ENCODE data around the gene ENDOD1.
"Not testable (repeated sequence)": the region's sequence is repeated elsewhere in the genome, so short reads cannot be mapped to it uniquely, and the experiment has no call there.

Gene ENDOD1, protein sequence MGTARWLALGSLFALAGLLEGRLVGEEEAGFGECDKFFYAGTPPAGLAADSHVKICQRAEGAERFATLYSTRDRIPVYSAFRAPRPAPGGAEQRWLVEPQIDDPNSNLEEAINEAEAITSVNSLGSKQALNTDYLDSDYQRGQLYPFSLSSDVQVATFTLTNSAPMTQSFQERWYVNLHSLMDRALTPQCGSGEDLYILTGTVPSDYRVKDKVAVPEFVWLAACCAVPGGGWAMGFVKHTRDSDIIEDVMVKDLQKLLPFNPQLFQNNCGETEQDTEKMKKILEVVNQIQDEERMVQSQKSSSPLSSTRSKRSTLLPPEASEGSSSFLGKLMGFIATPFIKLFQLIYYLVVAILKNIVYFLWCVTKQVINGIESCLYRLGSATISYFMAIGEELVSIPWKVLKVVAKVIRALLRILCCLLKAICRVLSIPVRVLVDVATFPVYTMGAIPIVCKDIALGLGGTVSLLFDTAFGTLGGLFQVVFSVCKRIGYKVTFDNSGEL

DNA sequence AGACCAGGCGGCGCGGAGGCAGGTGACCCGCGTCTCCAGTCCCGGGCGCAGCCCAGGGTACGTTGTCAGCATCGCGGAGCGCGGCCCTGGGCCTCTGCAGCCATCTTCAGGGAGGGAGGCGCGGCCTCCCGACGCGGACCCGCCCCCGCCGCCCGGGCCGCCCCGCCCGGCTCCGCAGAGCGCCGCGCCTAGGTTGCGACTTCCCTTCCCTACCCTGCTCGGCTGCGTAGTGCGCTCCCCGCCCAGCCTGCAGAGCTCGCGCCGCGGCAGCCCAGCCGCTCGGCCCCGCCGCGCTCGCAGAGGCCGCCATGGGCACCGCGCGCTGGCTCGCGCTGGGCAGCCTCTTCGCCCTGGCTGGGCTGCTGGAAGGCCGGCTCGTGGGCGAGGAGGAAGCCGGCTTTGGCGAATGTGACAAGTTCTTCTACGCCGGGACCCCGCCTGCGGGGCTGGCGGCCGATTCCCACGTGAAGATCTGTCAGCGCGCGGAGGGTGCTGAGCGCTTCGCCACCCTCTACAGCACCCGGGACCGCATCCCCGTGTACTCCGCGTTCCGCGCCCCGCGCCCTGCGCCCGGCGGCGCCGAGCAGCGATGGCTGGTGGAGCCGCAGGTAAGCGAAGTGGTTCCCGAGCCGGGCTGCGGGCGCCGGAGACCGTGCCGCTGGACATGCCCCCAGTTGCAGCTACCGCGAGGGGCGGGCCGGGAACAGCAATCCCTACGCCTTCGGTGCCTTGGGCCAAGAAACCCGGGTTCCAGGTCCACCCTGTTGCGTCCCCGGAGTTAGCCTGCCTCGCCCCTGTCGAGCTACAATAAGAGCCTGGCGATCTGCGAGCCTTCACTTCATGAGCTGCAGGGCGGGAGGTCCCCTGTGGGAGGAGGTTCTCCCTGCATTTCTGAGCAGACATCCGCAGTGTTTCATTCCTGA is at the start of gene ENDOD1:
Gene ENDOD1, plus strand, starts transcription at position 227 of the 923 bp plus-strand sequence. Its CDS starts 82 bp downstream, at position 309.
- in situ Hi-C loops (cut with MboI; ENCODE audit: low sequenced_read_pairs): no loop called here

DNA sequence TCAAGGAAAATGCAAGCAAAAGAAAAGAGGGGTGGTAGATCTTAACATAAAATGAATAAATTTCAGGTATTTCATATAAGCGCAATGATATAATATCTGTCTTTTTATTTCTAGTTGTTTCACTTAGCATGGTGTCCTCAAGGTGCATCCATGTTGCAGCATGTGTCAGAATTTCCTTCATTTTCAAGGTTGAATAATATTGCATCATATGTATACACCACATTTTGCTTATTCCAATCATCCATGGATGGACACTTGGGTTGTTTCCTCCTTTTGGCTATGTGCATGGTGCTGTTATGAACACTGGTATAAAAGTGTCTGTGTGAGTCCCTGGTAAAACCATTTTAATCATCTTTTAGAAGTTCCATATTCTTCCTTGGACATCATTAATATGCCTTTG is 47.4 kb upstream of the ENDOD1 start:
- in situ Hi-C loops (cut with MboI; ENCODE audit: low sequenced_read_pairs): no loop called here

DNA sequence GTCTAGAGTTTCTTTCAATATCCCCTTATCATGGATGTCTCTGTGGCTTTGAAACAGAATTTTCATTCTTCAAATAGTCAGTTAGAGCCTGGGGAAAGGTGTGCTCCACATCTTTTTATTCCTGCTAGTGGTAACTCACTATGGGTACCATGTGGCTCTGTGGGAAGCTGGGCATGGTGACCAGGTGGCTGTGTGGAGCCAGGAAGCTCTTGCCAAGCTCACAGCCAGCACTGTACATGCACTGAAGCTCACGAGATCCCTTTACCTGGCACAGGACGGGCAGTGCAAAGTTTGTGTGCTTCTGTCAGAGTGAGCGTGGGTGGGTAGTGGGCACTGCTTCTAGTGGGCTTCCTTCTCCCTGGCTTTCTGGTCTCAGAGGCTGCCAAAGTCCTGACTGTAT is 46.7 kb upstream of the ENDOD1 start:
- in situ Hi-C loops (cut with MboI; ENCODE audit: low sequenced_read_pairs): no loop called here

DNA sequence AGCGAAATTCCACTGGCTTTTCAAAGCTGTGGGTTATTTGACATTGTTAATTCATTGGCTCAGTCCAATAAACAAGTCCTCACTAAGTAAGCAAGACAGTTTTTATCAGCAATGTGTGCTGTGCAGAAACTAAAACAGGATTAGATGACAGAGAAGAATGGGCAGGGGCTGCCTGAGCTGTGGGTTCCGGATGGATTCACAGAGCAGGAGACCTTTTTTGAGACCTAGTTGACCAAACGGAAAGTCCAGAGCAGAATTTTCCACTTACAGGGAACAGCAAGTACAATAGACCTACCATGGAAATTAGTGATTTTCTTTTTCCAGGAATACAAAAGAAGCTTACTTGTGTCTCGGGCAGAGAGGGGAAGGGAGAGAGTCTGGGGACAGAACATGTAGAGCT is 45.6 kb upstream of the ENDOD1 start:
- in situ Hi-C loops (cut with MboI; ENCODE audit: low sequenced_read_pairs): no loop called here

DNA sequence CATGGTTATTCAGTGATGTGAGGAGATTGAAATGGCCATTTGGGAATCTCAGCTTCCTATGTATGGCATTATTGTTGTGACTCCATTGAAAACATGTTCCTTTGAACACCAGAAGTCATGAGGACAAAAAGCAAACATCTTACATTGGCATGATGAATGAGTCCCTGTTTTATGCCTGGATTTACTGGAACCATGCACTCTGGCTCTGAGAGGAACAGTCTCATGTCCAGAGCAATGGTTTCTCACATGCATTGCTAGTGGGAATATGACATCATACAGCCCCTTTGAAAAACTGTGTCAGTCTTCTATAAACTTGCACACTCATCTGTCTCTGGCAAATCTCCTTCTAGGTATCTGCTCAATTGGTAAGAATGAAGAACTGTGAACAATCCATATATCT is 43.8 kb upstream of the ENDOD1 start:
- in situ Hi-C loops (cut with MboI; ENCODE audit: low sequenced_read_pairs): no loop called here

DNA sequence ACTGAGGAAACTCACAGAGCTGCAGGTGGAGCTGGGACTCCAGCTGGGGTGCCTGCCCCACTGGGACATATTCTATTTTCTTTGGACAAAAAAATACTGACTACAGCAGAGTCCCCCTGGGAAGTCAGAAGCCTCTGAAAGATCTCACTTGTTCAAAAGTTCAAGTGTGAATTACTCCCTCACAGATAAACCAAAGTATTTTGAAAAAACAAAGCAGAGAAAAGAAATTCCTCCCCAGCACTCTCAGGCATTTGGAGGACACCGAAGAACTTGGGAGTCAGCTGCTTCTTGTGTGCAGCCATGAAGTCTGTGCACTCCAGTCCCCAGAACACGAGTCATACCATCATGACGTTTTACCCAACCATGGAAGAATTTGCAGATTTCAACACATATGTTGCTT is 40.5 kb upstream of the ENDOD1 start, which contains the start of gene KDM4F:
Gene KDM4F, plus strand, starts transcription at position 301 of the 400 bp plus-strand sequence.
- in situ Hi-C loops (cut with MboI; ENCODE audit: low sequenced_read_pairs): not testable (repeated sequence)

DNA sequence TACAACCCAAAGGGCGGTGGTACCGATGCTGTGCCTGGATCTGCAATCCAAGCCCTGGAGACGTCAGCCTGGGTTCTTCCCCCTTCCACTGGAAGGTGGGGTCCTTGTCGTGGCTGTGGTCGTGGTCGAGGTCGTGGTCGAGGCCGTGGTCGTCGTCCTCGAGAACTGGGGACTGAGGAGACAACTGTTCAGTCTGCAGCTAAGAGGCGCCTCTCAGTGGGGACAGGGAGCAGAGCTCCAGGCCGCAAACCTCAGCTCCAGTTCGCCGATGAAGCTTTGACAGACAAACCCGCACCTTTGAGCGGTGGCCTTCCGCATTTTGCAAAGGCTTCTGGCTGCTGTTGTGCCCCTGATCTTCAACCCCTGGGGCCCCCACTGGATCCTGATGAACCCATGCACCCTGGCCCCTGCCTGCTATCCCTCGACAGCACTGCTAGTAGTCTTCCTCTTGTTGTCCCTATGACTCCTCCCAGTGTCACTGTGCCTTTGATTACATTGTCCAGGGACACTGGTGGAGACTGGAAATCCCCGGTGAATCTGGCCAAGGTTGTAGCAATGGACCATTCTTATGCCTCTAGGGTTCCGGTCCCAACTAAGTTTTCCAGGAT is 38.9 kb upstream of the ENDOD1 start:
- in situ Hi-C loops (cut with MboI; ENCODE audit: low sequenced_read_pairs): no loop called here

DNA sequence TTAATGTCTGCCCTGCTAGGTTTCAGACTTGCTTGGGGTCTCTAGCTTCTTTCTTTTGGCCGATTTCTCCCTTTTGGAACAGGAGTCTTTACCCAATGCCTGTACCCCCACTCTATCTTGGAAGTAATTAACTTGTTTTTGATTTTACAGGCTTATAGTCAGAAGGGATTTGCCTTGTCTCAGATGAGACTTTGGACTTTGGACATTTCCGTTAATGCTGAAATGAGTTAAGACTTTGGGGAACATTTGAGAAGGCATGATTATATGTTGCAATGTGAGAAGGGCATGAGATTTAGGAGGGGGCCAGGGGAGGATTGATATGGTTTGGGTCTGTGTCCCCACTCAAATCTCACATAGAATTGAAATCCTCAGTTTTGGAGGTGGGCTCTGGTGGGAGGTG is 35.3 kb upstream of the ENDOD1 start:
- in situ Hi-C loops (cut with MboI; ENCODE audit: low sequenced_read_pairs): no loop called here

DNA sequence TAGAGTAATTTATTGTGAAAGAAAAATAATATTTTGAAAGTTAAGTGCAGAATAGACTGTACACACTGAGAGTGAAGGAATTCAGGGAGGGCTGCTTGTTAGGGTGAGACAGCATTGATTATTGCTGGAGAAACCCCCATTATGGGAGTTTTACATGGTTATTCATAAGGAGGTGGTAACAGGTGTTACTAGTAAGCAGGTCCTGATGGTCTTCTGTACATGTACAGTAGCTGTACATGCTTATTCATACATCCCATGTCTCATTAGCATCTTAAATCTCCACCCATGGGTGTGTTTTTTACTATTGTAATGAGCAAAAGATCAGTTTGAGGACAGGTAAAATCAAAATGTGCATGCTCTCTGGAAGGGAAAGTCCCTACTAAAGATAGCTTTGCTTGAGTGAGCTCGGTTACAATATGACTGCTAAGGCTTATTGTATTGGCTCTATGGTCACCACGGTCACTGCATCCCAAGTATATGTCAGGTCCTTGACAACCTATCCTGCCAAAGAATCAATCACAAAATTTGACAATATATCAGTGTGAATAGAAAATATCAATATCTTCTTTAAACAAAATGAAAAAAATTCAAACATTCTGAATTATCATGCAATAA is 34.3 kb upstream of the ENDOD1 start:
- in situ Hi-C loops (cut with MboI; ENCODE audit: low sequenced_read_pairs): no loop called here

DNA sequence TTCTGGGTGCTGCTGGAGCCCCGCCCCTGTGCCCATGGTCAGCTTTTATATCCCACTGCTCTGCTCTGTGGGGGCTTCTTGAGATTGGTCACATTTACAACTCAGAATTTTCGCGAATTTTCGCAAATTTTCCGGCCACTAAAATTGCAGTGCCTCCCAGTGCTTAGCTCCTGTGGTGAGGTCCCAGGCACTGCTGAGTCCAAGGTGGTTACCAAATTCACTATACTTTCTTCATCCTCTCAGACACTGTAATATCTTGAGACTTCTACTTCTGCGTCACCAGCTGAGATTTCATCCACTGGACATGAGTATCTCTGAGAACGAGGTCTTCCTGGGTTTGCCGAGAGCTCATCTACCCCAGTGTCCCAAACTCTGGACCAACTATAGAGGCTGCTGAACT is 31.7 kb upstream of the ENDOD1 start:
- in situ Hi-C loops (cut with MboI; ENCODE audit: low sequenced_read_pairs): no loop called here

DNA sequence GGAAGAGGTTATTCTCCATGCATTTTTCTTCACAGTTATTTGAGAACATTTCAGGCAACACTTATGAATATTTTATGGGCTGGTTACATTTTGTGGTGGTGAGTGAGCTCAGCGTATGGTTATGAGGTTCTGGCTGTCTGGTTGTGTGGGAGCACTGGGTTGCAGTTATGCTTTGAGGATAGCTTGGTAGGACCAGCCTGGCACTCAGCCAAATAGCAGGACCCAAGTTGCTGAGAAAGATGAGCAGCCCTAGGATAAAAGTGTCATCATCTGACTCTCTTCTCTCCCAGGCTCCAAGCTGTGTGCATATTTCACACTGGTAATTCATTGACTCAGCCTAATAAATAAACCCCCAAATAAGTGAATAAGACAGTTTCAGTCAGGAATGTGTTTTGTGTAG is 31.0 kb upstream of the ENDOD1 start:
- in situ Hi-C loops (cut with MboI; ENCODE audit: low sequenced_read_pairs): no loop called here

DNA sequence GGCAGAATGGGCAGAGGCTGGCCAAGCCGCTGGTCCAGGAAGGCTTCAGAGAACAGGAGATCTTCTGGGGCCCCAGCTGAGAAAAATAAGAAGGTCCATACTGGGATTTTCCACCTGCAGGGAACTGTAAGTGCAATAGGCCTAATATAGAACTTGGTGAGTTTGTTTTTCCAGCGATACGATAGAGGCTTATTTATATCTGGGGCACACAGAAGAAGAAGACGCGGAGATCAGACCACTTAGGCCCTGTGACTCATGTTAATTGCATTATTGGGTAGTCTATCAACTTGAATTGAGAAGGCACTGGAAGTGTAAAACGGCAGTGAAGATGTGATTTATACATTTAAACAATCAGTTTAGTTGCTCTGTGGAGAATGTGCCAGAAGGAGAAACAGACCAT is 30.6 kb upstream of the ENDOD1 start:
- in situ Hi-C loops (cut with MboI; ENCODE audit: low sequenced_read_pairs): no loop called here

DNA sequence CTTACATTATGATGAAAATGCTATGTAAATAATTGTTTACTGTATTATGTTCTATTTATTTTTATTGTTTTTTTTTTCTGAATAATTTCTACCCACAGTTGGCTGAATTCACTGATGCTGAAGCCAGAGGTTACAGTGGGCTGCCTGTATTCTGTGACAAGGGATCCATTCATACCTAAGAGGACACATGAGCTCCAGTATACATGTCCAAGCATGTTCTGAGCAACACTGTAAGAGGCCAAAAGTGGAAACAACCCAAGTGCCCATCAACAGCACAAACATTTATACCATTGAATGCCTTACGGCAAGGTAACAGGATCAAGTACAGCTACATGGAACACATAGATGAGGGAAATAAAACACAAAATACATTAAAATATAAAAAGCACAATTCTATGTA is 24.3 kb upstream of the ENDOD1 start:
- in situ Hi-C loops (cut with MboI; ENCODE audit: low sequenced_read_pairs): no loop called here

DNA sequence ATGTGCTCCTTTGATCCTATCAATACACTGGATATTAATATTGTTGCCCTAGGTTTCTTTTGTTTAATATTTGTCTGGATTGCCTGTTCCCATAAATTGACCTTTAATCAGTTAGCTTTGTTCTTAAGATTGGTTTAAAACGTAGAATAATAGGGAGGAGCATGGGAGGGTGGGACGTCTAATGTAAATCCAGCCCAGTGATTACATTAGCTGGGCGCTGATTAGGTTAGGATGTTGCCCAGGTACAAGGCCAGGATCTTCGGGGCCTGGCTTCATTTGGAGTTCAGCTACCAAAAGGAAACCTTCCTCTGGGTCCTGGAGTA is 23.0 kb upstream of the ENDOD1 start, which contains the start of gene SRSF8:
Gene SRSF8, plus strand, starts transcription at position 204 of the 323 bp plus-strand sequence. CDS start 308 bp downstream, outside the sequence.
- in situ Hi-C loops (cut with MboI; ENCODE audit: low sequenced_read_pairs): no loop called here

DNA sequence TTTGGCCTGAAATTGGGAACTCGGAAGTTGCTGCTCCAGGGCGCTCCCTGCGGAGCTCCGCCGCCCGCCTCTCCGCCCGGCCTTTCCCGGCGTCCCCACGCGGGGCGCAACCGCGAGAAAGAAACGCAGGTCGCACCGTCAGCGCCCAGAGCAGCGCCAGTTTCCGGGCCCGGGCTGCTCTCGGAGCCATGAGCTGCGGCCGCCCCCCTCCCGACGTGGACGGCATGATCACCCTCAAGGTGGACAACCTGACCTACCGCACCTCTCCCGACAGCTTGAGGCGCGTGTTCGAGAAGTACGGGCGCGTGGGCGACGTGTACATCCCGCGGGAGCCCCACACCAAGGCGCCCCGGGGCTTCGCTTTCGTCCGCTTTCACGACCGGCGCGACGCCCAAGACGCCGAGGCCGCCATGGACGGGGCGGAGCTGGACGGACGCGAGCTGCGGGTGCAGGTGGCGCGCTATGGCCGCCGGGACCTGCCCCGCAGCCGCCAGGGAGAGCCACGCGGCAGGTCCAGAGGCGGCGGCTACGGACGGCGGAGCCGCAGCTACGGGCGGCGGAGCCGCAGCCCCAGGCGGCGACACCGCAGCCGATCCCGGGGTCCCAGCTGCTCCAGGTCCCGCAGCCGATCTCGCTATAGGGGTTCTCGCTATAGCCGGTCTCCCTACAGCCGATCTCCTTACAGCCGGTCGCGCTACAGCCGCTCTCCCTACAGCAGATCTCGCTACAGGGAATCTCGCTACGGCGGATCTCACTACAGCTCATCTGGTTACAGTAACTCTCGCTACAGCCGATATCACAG is 22.4 kb upstream of the ENDOD1 start:
- in situ Hi-C loops (cut with MboI; ENCODE audit: low sequenced_read_pairs): no loop called here

DNA sequence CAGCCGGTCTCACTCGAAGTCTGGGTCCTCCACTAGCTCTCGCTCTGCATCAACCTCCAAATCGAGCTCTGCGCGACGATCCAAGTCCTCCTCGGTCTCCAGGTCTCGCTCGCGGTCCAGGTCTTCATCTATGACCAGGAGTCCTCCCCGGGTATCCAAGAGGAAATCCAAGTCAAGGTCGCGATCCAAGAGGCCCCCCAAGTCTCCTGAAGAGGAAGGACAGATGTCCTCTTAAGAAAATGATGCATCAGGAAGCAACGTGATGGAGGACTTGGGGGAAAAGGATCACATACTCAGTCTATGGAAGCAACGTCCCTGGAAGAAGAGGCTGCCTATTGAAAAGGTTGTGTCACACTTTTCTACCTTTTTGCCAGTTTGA is 21.8 kb upstream of the ENDOD1 start:
- in situ Hi-C loops (cut with MboI; ENCODE audit: low sequenced_read_pairs): no loop called here

DNA sequence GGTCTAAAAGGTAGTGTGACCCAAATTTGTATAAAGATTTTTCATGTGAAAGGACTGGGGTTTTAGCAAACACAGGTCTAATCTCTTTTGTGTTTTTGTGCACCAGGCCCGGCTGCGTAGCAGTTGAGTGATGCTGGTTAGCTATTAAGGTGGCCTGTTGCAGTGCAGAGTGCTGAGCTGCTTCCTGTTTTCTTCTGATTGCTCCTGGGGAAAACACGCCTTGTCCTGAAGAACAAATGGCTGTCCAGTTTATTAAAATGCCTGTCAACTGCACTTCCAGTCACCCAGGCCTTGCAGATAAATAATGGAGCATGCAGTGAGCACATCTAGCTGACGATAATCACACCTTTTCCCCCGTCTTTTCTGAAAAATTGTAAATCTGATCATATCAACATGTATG is 21.1 kb upstream of the ENDOD1 start:
- in situ Hi-C loops (cut with MboI; ENCODE audit: low sequenced_read_pairs): no loop called here

DNA sequence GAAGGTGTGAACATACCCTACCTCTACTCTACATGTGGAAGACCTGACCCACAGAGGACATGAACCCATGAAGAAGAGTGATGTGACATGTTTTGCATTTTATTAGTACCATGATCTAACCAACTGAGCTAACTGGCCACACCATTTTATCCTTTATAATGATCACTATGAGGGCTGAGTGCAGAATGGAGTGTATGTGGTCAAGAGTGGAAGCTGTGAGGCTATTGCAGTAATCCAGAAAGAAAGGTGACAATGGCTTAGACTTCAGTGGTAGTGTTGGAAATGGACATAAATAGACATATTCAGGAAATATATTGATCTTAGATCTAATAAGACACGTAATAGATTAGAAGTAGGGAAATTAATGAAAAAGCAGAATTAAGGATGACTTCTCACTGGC is 19.2 kb upstream of the ENDOD1 start:
- in situ Hi-C loops (cut with MboI; ENCODE audit: low sequenced_read_pairs): no loop called here

DNA sequence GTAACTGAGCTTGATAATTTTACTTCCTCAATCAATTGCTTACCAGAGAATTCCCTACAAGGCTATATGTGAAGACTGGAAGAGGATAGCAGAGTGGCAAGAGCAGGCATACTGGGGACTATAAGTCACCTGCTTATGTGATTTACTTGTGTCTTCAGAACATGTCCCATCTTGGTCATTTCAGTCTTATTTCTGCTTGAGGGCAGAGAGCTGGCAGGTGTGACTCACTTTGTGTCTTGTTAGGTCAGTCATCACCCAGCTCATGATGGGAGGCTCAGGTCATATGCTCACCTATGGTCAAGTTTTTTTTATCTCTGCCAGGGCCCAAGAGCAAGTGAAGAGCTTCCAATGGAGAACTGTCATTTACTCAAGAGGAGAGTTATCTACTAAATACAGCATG is 16.7 kb upstream of the ENDOD1 start:
- in situ Hi-C loops (cut with MboI; ENCODE audit: low sequenced_read_pairs): no loop called here

Data from HL-60/S4 (cell line).